Measurements from ENCODE around the gene AIFM3. TPM values are rescaled to one million over a fixed set of nuclear protein-coding genes. Genes with fewer than 3 reads are reported as not detected.
A peak's percentile ranks its signal among the peaks of the same experiment; 100 is the strongest.
"Not testable (repeated sequence)": the region's sequence is repeated elsewhere in the genome, so short reads cannot be mapped to it uniquely, and the experiment has no call there.

The AIFM3 gene
- total RNA-seq, 4 donors from 2014 or later = 9.5 to 21.9 (median 11.7) TPM

DNA sequence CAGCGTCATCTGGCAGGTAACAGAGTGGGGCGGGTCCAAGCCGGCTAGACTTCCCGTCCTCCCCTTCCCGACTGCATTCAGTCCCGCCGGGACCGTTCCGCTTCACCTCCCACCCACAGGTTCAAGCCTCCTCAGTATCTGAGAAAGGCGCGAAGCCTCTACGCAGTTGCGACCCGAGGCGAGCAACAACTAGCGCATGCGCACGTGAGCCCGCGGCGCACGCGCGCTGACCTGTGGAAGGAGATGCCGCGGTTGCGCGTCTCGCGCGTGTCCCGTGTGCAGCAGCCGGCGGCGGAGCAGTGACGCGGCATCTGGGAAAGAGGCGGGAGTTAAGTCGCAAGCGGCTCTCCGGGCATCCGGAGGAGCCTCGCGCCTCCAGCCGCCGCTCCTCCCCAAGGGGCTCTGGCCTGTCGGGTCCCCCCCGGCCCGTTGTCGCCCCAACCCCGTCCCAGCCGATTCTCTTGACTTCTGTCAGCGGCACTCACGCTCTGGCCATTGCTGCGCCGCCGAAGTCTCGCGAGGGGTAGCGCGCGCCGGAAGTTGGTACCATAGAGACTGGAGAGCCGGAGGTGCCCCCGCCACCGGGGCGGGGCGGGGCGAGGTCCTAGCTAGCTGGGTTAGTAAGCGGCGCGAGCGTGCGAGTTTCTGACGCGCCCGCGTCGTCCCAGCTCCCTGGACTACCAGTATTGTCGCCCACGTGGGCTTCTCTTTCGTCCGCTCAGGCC is 34.7 kb downstream of the AIFM3 start, which contains the start of gene THAP7:
Gene THAP7 (minus strand): TSS at position 518 of the 725 bp plus-strand sequence. CDS start 207 bp downstream, at position 311.
- Histone ChIP-seq H3K27ac (peak within 1 kb of the TSS; percentile 97 to 100 (median 98)), H3K4me3 (peak within 1 kb of the TSS; percentile 60 to 89 (median 74)), H3K9me3 (no peaks in the 10 kb centered on the region), H3K36me3 (peaks cover 0 to 27% (median 0%) of the 10 kb centered on the region in 3 donors), H3K4me1 (peaks cover 0 to 32% (median 23%) of the 10 kb centered on the region in 4 donors), H3K27me3 (no peaks in the 10 kb centered on the region)
- TF ChIP-seq, protein P1, sequence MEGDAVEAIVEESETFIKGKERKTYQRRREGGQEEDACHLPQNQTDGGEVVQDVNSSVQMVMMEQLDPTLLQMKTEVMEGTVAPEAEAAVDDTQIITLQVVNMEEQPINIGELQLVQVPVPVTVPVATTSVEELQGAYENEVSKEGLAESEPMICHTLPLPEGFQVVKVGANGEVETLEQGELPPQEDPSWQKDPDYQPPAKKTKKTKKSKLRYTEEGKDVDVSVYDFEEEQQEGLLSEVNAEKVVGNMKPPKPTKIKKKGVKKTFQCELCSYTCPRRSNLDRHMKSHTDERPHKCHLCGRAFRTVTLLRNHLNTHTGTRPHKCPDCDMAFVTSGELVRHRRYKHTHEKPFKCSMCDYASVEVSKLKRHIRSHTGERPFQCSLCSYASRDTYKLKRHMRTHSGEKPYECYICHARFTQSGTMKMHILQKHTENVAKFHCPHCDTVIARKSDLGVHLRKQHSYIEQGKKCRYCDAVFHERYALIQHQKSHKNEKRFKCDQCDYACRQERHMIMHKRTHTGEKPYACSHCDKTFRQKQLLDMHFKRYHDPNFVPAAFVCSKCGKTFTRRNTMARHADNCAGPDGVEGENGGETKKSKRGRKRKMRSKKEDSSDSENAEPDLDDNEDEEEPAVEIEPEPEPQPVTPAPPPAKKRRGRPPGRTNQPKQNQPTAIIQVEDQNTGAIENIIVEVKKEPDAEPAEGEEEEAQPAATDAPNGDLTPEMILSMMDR (IDR thresholded peaks at IDR 0.05) = no peak
- peak; percentile 86 to 91 for TF ChIP-seq POLR2A (IDR thresholded peaks at IDR 0.05)
- DNase-seq = peak; percentile 97 to 99 (median 99)

DNA sequence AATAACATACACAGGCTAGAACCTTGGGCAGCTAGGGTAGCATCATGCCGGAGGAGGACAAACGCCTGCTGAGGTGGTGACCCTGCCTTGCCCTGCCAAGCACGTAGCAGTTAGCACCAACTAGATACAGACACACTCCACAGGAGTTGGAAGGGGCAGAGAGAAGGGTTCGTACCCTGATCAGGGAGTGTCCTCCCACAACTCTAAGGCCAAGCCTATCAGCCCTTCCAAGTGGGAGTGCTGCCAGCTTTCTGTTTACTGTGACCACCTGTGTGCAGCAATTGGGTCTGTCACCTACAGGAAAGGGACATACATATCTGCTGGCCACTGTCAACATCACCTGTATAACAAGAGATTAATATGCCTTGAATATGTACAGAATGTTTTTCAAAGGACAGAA is 36.7 kb downstream of the AIFM3 start:
- Histone ChIP-seq H3K4me3 (no peak overlapping the region), H3K27me3 (no peaks in the 10 kb centered on the region), H3K4me1 (peaks cover 0 to 32% (median 23%) of the 10 kb centered on the region in 4 donors), H3K36me3 (peaks cover 0 to 14% (median 0%) of the 10 kb centered on the region in 3 donors), H3K27ac (peak overlapping the region in 1 of 4 donors; percentile 97), H3K9me3 (no peaks in the 10 kb centered on the region)
- no peak for TF ChIP-seq POLR2A (IDR thresholded peaks at IDR 0.05)
- TF ChIP-seq, protein P1 (IDR thresholded peaks at IDR 0.05) = no peak
- no peak for DNase-seq

DNA sequence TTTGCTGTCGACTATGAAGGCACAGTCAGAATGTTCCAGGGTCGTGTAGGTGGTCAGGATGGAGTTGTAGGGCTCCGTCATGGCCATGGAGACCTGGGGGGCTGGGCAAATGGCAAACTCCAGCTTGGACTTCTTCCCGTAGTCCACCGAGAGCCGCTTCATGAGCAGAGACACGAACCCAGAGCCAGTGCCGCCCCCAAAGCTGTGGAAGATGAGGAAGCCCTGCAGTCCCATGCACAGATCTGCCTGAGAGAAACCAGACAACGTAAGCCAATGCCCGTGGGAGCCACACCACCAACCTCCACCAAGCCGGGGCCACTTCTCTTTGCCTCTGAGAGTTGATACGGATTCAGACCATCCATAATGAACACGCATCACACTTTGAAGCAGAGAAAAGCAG is 42.2 kb downstream of the AIFM3 start:
- DNase-seq, H3K4me3 ChIP-seq, H3K9me3 ChIP-seq, H3K27ac ChIP-seq, H3K4me1 ChIP-seq, H3K27me3 ChIP-seq, H3K36me3 ChIP-seq: not testable (repeated sequence)

DNA sequence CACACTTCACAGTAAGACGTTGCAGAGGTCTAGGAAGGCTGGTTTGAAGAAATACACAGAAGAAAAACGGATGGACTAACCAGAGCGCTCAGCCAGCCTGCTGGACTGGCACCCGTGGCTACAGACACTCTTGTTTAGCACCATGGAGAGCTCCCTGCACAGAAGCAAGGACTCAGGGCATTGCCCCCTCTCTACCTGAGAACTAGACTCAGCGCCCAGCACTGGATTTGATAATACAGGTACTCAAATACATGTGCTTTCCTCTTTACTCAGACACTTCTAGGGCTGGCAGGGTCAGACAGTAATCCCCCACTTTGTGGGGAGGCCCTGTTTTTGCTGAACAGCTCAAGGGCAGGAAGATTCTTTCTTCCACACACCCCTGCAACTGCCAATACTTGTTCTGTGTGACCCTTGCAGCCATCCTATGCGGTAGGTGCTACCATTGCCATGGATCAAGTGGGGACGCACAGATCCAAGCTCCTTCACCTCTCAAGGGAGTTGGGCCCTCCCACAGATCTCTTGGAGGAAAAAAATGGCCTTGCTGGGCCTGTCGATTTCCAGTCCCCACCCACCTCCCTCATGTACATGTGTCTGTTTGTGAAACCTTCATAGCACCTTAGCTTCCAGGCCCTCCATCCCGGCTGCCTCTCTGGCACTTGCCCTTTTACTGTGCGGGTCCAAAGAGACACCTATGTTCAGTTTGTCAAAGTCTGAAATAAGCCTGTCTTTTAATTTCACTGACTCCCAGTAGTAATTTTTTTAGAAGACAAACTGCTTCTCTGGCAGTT is 42.8 kb downstream of the AIFM3 start:
- H3K4me3 ChIP-seq = no peak overlapping the region
- H3K27me3 ChIP-seq = no peaks in the 10 kb centered on the region
- H3K4me1 ChIP-seq = peaks cover 4 to 13% (median 6%) of the 10 kb centered on the region in 4 donors
- H3K9me3 ChIP-seq = no peaks in the 10 kb centered on the region
- no peaks in the 10 kb centered on the region for H3K36me3 ChIP-seq
- DNase-seq = no peak
- no peak overlapping the region for H3K27ac ChIP-seq
- no peak for TF ChIP-seq POLR2A (IDR thresholded peaks at IDR 0.05)
- TF ChIP-seq, protein P1 (IDR thresholded peaks at IDR 0.05) = no peak

DNA sequence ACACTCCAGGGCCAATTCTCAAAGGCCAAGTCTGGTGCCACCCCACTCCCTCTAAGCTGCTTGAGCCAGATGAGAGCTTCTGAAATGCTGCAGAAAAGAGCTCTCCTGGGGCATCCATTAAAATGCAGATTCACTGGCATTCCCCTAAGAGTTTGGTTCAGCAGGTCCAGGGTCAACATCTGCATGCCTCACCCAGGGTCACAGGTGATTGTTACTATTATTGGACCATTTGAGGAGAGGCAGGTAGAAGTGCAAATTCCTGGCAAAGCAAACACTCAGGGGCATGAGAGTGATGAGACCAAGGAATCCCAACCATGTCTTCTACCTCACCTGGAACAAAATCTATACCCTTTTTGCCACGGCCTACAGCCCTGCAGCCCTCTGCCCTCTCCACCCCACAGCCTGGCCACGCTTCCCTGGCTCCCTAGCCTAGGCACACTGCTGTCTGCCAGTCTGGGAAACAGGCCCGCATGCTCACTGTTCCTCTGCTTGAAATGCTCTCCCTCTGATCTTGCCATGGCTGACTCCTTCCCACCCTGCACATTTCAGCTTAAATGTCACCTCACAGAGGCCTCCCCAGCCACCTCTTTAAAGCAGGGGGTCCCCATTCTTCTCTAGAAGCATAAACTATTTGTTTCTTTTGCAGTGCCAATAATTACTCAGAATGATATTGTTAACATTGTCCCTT is 43.5 kb downstream of the AIFM3 start:
- Histone ChIP-seq H3K4me1 (peaks cover 7 to 21% (median 13%) of the 10 kb centered on the region in 4 donors), H3K9me3 (no peaks in the 10 kb centered on the region), H3K27me3 (no peaks in the 10 kb centered on the region), H3K36me3 (no peaks in the 10 kb centered on the region), H3K27ac (no peak overlapping the region), H3K4me3 (no peak overlapping the region)
- no peak for DNase-seq
- TF ChIP-seq POLR2A (IDR thresholded peaks at IDR 0.05) = no peak
- TF ChIP-seq, protein P1 (IDR thresholded peaks at IDR 0.05) = no peak
